DMS153 (cell line): Measurements from ENCODE around the gene COL23A1.
"Not testable (repeated sequence)": the region's sequence is repeated elsewhere in the genome, so short reads cannot be mapped to it uniquely, and the experiment has no call there.

Experiments
- DNase-seq: peaks from one replicate; lab custom pipeline; 2025; lab: John Stamatoyannopoulos, UW

The COL23A1 gene

DNA sequence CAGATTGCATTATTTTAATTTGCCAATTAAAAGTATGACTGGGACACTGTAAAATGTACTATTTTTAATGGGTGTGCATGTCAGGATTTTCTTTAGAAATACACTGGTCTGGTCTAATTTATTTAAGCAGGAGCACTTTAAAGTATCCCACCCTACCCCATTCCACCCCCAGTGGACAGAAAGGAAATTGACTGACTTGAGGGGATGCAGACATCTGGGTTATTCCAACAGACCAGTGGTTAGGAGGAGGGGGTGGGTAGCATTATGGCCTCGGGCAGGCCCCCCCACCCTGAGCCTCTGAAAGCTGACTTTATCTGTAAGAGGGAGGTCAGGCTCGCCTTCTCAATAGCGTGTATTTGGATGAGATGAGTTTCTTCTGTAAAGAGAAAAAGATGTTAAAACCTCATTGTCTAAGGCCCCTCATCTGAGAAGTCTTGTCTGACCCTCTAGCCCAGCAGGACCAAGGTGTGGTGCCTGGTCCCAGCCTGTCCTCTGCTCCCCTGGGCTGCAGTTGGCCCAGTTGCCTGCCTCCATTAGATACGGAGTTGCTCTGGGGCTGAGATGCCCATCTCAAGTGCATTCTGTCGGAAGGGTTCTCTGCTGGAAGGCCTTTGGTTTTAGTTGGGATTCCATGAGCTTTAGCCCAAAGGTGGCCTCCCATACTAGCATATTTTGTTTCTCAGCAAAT lies 381.5 kb downstream of the COL23A1 start:
- DNase-seq, result no peak

DNA sequence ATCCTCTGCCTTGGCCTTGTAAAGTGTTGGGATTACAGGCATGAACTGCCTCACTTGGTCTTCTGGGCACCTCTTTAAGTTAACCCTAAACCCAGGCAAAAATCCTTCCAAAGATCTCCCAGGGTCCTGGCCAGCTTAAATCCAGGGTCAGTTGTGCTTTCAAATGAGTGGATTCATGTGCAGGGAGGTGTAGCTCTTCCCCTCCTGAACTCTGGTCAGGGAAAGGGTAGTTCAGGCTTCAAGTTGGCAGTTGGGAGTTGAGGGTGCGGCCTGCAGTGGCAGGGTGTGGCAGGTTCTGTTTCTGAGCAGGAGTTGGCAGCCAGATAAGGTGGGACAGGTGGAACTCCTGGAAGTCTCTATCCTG lies 382.3 kb downstream of the COL23A1 start:
- DNase-seq, result no peak

DNA sequence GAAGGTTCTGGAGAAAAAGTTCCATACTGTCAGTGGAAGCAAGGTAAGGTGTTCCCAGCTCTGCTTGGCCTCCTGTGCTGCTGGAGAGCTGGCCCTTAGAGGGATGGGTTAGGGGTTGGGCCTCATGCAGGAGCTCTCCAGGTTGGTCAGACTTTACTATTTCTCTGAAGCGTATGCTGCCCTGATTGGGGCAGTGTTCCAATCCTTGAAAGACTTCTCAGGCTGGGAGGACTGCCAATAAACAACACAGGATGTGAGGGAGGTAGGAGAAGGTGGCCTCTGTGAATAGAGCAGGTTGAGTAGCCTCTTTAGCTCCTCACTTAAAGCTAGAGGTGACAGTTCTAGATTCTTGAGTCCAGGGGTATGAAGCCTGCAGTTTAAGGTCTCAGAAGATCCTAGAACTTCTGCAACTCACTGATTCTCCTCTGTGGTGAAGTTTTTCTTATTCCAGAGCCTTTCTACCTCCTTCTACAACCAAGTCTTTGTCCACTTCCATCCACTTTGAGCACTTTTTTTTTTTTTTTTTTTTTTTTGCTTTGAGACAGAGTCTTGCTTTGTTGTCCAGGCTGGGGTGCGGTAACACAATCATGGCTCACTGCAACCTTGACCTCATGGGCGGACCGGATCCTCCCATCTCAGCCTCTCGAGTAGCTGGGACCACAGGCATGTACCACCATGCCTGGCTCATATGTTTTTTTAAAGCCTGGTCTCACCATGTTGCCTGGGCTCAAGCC lies 382.8 kb downstream of the COL23A1 start:
- DNase-seq, result no peak

DNA sequence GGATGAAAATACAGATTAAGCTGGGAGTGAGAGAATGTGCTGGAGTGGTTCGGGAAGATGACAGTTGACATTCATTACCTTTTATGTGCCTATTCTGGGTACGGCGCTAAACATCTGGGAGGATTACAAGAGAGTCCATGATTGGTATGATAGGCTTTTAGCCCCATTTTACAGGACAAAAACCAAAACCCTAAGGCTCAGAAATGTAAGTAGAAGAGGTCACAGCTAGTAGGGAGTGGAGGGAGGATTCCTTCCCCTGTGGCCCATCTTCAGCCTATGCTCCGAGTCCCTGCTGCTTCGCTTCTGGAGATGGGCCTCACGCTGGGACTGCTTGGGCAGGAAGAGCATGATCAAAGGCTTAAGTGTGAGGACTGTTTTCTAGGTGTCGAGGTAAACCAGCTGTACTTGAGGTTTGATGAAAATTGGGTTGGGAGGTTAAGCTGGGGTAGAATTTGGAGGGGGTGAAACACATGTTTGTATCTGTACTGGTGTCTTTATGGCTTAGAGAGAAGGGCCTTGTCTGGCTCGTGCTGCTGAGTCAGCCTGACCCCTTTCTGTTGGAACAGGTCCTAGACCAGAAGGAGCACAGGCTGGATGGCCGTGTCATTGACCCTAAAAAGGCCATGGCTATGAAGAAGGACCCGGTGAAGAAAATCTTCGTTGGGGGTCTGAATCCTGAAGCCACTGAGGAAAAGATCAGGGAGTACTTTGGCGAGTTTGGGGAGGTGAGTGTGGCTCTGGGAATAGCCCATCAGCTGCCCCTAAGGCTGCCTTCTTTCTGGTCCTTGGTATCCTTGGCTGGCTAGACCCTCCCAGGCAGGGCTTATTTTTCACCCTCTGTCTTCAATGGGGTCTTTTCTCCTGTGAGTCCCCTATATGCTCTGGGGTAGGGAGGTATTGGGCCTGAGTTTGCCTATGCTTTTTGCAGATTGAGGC lies 383.8 kb downstream of the COL23A1 start:
- DNase-seq, result no peak

DNA sequence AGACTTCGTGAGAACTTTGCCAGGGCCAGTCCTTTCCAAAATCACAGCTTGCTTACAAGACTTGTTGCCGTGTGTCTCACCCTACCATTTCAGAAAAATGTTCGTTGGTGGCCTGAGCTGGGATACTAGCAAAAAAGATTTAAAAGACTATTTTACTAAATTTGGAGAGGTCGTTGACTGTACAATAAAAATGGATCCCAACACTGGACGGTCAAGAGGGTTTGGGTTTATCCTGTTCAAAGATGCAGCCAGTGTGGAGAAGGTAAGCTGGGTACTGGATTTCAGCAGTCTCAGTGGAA lies 384.5 kb downstream of the COL23A1 start:
- DNase-seq, result no peak

DNA sequence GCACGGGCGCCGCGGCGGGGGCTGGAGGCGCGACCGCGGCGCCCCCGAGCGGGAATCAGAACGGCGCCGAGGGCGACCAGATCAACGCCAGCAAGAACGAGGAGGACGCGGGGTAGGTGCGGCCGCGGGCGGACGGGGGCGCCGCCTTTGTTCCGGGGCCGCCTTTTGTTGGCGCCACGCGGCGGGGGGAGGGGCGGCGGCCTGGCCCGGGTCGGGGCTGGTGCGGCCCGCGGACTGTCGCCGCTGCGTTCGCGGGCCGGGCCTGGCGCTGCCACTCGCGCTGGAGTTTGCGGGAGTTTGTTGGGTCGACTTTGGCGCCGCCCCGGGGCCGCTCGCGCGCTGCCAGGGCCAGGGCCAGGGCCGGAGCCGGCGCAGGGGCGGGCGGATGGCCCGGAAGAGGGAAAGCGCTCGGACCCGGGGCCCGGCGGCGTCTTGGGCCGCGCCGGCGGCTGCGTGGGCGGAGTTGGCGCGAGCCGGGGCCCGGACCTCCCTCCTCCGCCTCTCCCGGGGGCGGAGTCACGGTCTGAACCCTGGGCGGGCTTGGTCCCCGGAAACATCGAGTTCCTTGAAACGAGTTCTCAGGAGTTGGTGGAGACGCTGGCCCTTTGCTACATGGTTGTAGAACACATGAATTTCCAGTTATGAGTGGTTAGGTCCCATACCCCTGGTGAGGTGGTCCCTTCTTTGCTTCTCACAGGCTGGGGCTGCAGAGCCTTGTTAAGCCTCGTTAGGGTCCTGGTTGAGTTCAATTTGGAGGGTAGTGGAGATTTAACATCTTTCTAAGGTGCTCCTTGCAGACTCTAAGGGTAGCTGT lies 385.1 kb downstream of the COL23A1 start:
- DNase-seq, result no peak

DNA sequence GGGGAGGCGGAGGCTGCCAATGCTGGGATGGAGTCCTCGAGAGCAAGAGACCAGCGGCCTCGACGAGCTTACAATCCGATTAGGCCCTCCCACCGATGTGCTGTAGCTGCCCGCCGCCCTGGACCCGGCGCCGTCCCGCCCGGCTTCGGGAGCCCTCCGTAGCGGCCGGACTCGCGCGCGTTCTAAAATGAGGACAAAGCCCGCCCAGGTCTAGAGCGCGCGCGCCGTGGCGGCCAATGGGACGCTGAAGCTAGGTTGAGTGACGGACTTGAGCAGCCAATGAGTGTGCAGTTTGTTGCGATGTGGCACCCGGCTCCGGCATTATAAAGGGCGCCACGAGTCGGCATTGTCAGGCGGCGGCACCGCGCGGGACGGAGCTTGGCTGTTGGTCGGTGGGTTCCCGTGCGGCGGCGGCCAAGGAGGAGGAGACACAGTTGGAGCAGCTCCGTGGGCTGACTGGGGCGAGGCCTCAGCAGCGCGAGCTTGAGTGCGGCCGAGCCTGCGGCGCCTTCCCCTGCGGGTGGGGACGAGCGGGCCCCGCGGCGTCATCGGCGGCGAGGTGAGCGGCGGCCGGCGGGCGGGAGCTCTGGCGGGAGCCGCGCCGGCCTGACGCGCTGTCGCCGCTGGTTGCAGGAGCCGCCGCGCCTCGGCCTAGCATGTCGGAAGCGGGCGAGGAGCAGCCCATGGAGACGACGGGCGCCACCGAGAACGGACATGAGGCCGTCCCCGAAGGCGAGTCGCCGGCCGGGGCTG lies 385.8 kb downstream of the COL23A1 start, which contains the start of gene HNRNPAB:
TSS of gene HNRNPAB (plus strand) at position 352 of the 753 bp plus-strand sequence. CDS start at position 657, 305 bp downstream.
- DNase-seq, result peak; percentile 61

DNA sequence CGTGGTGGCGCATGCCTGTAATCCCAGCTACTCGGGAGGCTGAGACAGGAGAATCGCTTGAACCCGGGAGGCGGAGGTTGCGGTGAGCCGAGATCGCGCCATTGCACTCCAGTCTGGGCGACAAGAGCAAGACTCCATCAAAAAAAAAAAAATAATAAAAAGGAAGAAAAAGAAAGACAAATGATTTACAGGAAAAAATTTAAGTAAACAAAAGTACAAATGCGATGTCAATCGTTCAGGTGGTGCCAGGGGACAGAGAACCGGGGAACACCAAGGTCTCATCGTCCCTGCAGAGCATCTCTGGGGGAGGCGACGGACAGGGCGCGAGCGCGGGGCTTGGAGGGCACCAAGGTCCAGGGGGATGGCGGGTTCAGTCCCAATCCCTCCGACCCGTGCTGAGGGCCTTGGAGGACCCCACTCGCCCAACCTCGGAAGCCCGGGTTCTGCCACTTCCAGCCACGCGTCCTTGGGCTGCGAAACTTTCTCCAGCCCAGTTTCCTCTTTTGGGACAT lies 386.5 kb downstream of the COL23A1 start:
- DNase-seq, result no peak

DNA sequence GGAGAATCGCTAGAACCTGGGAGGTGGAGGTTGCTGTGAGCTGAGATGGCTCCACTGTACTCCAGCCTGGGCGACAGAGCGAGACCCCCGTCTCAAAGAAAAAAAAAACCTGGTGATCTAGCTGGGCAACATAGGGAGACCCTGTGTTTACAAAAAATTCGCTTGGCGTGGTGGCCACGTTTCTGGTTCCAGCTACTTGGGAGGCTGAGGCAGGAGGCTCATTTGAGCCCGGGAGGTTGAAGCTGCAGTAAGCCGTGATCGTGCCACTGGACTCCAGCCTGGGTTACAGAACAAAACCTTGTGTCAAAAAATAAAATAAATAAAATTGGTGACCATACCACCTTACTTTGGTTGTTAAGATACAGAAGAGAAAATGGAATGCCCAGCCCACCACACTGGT lies 387.7 kb downstream of the COL23A1 start:
- DNase-seq, result no peak

DNA sequence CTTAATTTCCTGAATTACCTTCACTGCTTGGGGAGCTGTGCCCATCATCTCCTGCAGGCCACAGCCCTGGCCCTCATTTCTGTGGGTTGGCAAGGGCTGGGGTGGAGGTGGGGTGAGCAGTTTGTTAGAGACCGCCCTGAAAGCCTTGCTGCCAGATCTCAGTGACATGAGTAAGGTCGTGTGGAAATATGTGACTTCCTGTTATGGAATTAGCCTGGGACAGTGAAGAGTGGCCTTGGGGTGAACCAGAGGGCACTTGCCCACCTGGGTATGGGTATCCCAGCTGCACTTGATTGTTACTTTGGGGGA lies 388.3 kb downstream of the COL23A1 start:
- DNase-seq, result no peak

DNA sequence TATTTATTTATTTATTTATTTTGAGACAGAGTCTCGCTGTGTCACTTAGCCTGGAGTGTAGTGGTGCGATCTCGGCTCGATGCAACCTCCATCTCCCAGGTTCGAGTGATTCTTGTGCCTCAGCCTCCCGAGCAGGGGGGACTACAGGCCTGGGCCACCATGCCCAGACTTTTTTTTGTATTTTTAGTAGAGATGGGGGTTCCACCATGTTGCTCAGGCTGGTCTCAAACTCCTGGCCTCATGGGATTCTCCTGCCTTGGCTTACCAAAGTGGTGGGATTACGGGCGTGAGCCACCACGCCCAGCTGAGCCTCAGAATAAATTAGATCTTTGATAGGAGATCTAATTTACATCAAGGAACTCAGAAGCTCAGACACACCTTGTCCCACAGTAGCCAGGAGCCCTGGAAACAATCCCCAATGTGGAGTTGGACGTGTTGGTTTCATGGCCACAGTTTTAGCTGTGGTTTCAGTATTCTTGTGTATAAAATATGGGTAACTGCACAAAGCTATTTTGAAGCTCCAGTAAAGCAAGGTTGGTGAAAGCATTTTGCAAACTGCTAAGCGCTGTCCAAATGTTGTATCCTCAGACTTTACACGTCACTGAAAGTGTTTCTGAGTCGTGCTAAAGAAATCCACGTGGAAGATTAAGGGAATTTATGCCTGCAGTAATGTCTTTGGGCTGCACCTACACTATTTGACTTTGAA lies 388.8 kb downstream of the COL23A1 start:
- no peak for DNase-seq

DNA sequence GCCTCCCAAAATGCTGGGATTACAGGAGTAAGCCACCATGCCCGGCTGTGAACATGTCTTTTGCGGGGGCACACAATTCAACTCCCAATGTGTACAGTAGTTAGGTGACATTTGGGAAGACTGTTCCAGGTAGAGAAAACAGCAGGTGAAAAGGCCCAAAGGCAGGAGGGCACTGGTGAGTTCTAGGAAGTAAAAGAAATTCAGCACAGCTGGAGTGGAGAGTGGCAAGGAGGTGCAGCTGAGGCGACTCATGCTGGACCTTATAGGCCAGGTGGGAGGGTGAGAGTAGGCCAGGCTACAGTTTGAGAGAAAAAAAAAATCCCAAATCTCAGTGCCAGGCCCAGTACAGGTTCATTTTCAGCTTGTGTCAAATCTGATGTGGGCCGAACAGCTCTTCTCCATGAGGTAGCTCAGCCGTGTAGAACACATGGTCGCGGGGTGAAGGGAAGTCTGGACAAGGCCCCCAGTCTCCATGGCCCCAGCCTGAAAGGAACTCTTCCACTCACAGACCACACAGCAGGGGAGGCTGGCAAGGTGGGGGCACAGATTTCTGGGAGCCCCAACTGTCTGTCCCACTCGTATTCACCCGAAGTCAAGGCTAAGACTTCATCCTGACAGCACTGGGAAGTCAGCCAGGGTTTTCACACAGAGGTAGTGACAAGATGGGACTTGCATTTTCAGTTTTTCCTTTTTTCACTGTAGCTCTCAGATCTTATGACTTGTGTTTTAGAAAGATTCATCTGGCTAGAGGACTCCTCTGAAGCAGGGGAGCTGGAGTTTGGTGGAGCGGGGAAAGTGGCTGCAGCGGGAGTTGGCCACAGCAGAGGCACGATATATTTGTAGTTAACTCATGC lies 390.4 kb downstream of the COL23A1 start:
- no peak for DNase-seq

DNA sequence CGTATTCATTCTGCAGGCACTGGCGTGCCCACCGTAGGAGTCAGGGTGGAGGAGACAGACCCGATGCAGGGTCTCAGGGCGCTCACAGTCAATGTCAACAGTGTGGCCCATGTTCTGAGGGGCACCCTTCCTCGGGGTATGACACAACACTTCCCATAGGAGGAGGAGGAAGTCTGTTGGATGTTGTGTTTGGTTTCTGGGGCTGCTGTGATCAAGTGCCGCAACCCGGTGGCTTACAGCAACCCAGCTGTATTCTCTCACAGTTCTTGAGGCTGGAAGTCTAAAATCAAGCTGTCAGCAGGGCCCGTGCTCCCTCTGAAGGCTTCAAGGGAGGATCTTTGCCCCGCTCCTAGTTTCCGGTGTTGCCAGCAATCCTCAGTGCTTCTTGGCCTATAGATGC lies 391.5 kb downstream of the COL23A1 start:
- DNase-seq, result no peak

DNA sequence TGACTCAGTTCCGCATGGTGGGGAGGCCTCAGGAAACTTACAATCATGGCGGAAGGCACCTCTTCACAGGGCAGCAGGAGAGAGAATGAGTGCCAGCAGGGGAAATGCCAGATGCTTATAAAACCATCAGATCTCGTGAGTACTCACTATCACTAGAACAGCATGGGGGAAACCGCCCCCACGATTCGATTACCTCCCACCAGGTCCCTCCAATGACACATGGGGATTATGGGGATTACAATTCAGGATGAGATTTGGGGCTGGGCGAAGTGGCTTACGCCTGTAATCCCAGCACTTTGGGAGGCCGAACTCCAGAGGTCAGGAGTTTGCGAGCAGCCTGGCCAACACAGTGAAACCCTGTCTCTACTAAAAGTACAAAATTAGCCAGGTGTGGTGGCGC lies 392.0 kb downstream of the COL23A1 start:
- DNase-seq, result not testable (repeated sequence)

DNA sequence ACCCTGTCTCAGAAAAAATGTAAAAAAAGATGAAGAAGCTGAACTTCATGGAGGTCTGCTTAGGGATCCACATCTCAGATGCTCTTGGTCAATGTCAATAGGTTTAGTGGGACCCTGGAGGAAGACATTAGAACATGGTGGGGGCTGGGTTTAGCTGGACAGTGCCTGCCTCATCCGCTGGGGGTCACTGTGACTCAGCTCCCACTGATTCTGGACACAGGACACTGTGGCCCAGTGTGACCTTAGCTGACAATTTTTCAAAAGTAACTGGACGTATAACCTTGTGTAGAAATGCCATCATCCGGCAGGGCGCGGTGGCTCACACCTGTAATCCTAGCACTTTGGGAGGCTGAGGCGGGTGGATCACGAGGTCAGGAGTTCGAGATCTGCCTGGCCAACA lies 393.2 kb downstream of the COL23A1 start:
- DNase-seq, result no peak

DNA sequence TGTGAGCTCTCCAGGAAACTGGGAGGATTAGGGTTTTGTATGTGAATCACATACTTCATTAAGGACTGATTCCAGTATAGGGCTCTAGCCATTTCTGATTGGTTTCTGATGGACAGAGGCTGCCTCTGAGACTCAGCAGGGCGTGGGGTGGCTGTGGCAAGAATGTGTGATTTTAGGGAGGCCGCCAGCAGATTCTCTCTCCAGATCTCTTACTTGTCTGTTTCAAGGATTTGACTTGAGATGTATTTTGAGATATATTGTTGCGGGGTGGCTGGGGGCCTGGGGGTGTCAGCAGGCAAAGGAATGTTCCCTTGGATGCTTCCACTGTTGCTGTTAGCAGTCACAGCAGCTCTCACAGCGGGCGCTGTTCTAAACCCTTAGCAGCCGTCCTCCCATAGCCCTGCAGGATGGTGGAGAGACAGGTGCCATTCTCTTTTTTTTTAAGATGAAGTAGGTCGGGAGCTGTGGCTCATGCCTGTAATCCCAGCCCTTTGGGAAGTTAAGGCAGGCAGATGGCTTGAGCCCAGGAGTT lies 393.8 kb downstream of the COL23A1 start:
- DNase-seq, result no peak

DNA sequence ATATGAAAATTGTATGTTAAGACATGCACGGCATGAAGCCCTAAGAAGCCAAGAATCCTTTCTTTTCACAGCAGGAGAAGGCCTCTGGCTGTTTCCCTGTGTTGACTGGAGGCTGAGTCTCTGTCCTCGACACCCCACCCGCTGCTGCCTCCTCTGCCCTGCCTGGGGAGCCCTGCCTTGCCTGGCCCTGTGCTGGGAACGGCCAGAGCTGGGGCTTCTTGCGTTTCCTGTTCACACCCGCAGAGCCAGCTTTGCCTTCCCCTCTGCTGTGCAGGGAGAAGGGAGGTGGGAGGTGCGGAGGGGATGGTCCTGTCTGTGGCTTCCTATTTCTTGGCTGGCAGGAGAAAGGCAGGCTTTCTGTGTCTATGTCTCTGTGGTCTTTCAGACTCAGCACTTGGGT lies 396.2 kb downstream of the COL23A1 start:
- no peak for DNase-seq

DNA sequence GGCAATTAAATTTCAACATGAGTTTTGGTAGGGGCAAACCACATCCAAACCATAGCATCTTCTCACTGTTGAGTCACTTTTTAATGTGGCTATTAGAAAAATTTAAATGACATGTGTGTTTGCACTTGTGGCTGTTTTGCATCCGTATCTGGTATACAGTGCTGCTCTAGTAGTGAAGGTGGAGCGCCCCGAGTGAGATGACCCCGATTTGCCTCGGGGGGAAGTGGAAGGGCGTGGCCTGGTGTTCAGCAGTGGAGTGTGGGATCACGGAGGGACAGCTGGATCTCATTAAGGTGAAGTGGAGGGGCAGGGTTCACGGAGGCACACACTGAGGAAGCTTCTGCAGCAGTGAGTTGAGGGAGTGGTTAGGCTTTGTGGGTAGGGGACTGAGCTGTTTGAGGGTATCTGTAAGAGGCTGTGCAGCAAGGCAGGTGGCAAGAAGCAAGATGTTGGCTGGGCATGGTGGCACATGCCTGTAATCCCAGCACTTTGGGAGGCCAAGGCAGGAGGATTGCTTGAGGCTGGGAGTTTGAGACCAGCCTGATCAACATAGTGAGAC lies 396.9 kb downstream of the COL23A1 start:
- DNase-seq, result no peak

DNA sequence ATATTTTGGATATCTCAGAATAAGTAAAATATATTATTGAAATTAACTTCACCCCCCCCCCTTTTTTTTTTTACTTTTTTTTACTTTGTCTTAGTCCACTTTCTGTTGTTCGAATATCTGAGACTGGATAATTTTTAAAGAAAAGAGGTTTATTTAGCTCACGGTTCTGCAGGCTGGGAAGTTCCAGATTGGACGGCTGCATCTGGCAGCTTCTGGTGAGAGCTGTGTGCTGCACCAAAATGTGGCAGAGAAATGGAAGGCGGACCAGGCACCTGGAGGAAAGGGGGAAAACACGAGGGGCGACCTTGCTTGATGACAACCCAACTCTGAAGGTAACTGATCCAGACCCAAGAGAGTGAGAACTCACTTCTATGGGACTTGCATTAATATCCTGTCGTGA lies 397.4 kb downstream of the COL23A1 start:
- no peak for DNase-seq
